AML-193 (cell line): ENCODE measurements around the gene LARP1.
A peak's percentile ranks its signal among the peaks of the same experiment; 100 is the strongest.
"Not testable (repeated sequence)": the region's sequence is repeated elsewhere in the genome, so short reads cannot be mapped to it uniquely, and the experiment has no call there.

Experiments
- DNase-seq, 2 experiments: peaks; one replicate each; lab custom pipeline; 2025; lab: John Stamatoyannopoulos, UW

LARP1 gene

GRCh38 chr5:154734370-154735248, 20.6 kb upstream of the LARP1 start:
- no peak for DNase-seq

GRCh38 chr5:154735362-154735761, 19.8 kb upstream of the LARP1 start:
- not testable (repeated sequence) for DNase-seq

GRCh38 chr5:154736372-154736771, 18.8 kb upstream of the LARP1 start:
- not testable (repeated sequence) for DNase-seq

GRCh38 chr5:154737667-154738320, 17.4 kb upstream of the LARP1 start:
- no peak for DNase-seq

GRCh38 chr5:154740483-154740882, 14.7 kb upstream of the LARP1 start:
- no peak for DNase-seq

- DNase-seq, result no peak
Measured at GRCh38 chr5:154740957-154741356, 14.2 kb upstream of the LARP1 start.

GRCh38 chr5:154741415-154741814, 13.8 kb upstream of the LARP1 start:
- no peak for DNase-seq

- no peak for DNase-seq
Measured at GRCh38 chr5:154743812-154744211, 11.4 kb upstream of the LARP1 start.

GRCh38 chr5:154745349-154745748, 9.8 kb upstream of the LARP1 start:
- DNase-seq, result no peak

- DNase-seq, result no peak
Measured at GRCh38 chr5:154749491-154749890, 5.7 kb upstream of the LARP1 start.

- not testable (repeated sequence) for DNase-seq
Measured at GRCh38 chr5:154750641-154751040, 4.5 kb upstream of the LARP1 start.

- no peak for DNase-seq
Measured at GRCh38 chr5:154751854-154752253, 3.3 kb upstream of the LARP1 start.

- no peak for DNase-seq
Measured at GRCh38 chr5:154753792-154754191, 1.4 kb upstream of the LARP1 start.

GRCh38 chr5:154754460-154755360, 467 bp upstream of the LARP1 start:
- DNase-seq, result peak; percentile 95 to 97

- no peak for DNase-seq
Measured at GRCh38 chr5:154756009-154756867, 1.1 kb downstream of the LARP1 start.

- DNase-seq, result peak; percentile 53 to 64
Measured at GRCh38 chr5:154756868-154757813, 2.0 kb downstream of the LARP1 start.

GRCh38 chr5:154757814-154758406, 2.7 kb downstream of the LARP1 start:
- no peak for DNase-seq

GRCh38 chr5:154758493-154758892, 3.3 kb downstream of the LARP1 start:
- DNase-seq, result no peak

GRCh38 chr5:154758977-154759376, 3.8 kb downstream of the LARP1 start:
- no peak for DNase-seq

- DNase-seq, result not testable (repeated sequence)
Measured at GRCh38 chr5:154759868-154760267, 4.7 kb downstream of the LARP1 start.
